WTC11 (cell line): ENCODE data around the gene TREM2. TPM values are rescaled to one million over a fixed set of nuclear protein-coding genes. Genes with fewer than 3 reads are reported as not detected.

Source experiments
- ATAC-seq: fragments of 200-7000 bp; cut with Tn5 transposase; 2 replicates; pipeline ENCODE4 v1.10.0; 2021; ENCODE audit warnings: mild to moderate bottlenecking, moderate library complexity
- CTCF ChIA-PET: fragments of 300-600 bp; sonication (Branson Sonifier 250); formaldehyde crosslinking; loops from one replicate; lab custom pipeline; 2021; ENCODE audit warnings: antibody characterized with exemption; lab: Charles Lee
- POLR2A ChIA-PET: fragments of 350-600 bp; sonication (Branson Sonifier 250); formaldehyde crosslinking; loops from one replicate; lab custom pipeline; 2021; ENCODE audit warnings: antibody characterized with exemption; lab: Charles Lee
- DNase-seq: peaks from one replicate; pipeline ENCODE4 v3.0.0; 2021; ENCODE audit warnings: low spot score
- H3K27ac Mint-ChIP-seq: 2 replicates; pipeline ENCODE4 v1.8.0; 2021; ENCODE audit warnings: mixed read lengths
- H3K27me3 Mint-ChIP-seq: 2 replicates; pipeline ENCODE4 v1.8.0; 2021; ENCODE audit warnings: low read depth, mild to moderate bottlenecking, moderate library complexity, mixed read lengths
- H3K36me3 Mint-ChIP-seq: 2 replicates; pipeline ENCODE4 v1.8.0; 2021; ENCODE audit warnings: mixed read lengths
- H3K4me1 Mint-ChIP-seq: 2 replicates; pipeline ENCODE4 v1.8.0; 2022; ENCODE audit warnings: mixed read lengths
- H3K4me3 Mint-ChIP-seq: 2 replicates; pipeline ENCODE4 v1.8.0; 2021; ENCODE audit warnings: mild to moderate bottlenecking, moderate library complexity, mixed read lengths
- H3K9me3 Mint-ChIP-seq: 2 replicates; pipeline ENCODE4 v1.8.0; 2021; ENCODE audit warnings: mixed read lengths
- CREB1 ChIP-seq: sonication (generic); formaldehyde crosslinking; IDR thresholded peaks from 2 replicates; pipeline ENCODE4 v1.8.0; 2023; ENCODE audit warnings: mild to moderate bottlenecking, missing genetic modification reagents
- CREM ChIP-seq: sonication (generic); formaldehyde crosslinking; IDR thresholded peaks from 2 replicates; pipeline ENCODE4 v1.8.1; 2022; ENCODE audit warnings: mild to moderate bottlenecking, missing genetic modification reagents, moderate library complexity
- ELF4 ChIP-seq: sonication (generic); formaldehyde crosslinking; IDR thresholded peaks from 2 replicates; pipeline ENCODE4 v1.8.1; 2022; ENCODE audit warnings: low read depth, mild to moderate bottlenecking, moderate library complexity, missing genetic modification reagents
- FOXK1 ChIP-seq: sonication (generic); formaldehyde crosslinking; IDR thresholded peaks from 2 replicates; pipeline ENCODE4 v1.8.0; 2022; ENCODE audit warnings: mild to moderate bottlenecking, moderate library complexity, missing genetic modification reagents
- GRHL2 ChIP-seq: fragments of 250-450 bp; sonication (Bioruptor Pico); IDR thresholded peaks from 2 replicates; pipeline ENCODE4 v1.8.0; 2022; ENCODE audit warnings: mild to moderate bottlenecking, moderate library complexity; ENCODE audit not compliant: insufficient replicate concordance, severe bottlenecking
- GTF2I ChIP-seq: fragments of 250-450 bp; sonication (Bioruptor Pico); conservative IDR thresholded peaks from 2 replicates; pipeline ENCODE4 v1.4.0; 2021; ENCODE audit warnings: mild to moderate bottlenecking
- HMGA2 ChIP-seq: fragments of 250-450 bp; sonication (Bioruptor Pico); IDR thresholded peaks from 2 replicates; pipeline ENCODE4 v1.4.0; 2021; ENCODE audit warnings: mild to moderate bottlenecking, moderate library complexity
- MXD4 ChIP-seq: fragments of 250-450 bp; sonication (Bioruptor Pico); IDR thresholded peaks from 2 replicates; pipeline ENCODE4 v1.8.0; 2021; ENCODE audit warnings: mild to moderate bottlenecking, moderate library complexity, borderline replicate concordance
- NFYB ChIP-seq: sonication (generic); formaldehyde crosslinking; conservative IDR thresholded peaks from 2 replicates; pipeline ENCODE4 v1.8.0; 2022; ENCODE audit warnings: low read depth, missing genetic modification reagents
- OVOL2 ChIP-seq: fragments of 250-450 bp; sonication (Bioruptor Pico); IDR thresholded peaks from 2 replicates; pipeline ENCODE4 v1.9.0; 2021; ENCODE audit warnings: mild to moderate bottlenecking, borderline replicate concordance
- RORB ChIP-seq: fragments of 250-450 bp; sonication (Bioruptor Pico); IDR thresholded peaks from 2 replicates; pipeline ENCODE4 v1.9.0; 2021; ENCODE audit warnings: mild to moderate bottlenecking
- ZNF219 ChIP-seq: sonication (generic); formaldehyde crosslinking; IDR thresholded peaks from 2 replicates; pipeline ENCODE4 v1.8.0; 2023; ENCODE audit warnings: missing genetic modification reagents, mild to moderate bottlenecking, borderline replicate concordance
- ZNF317 ChIP-seq: sonication (generic); formaldehyde crosslinking; IDR thresholded peaks from 2 replicates; pipeline ENCODE4 v1.8.1; 2023; ENCODE audit warnings: low read depth, mild to moderate bottlenecking, moderate library complexity, missing genetic modification reagents, borderline replicate concordance
- total RNA-seq: library from RNA; stranded (reverse); gene quantifications from 3 replicates; pipeline ENCODE4 v1.2.3, GENCODE V29; 2021
- TF ChIP-seq, protein P1 (sequence below): sonication (generic); formaldehyde crosslinking; IDR thresholded peaks from 2 replicates; pipeline ENCODE4 v1.8.1; 2023; ENCODE audit warnings: mild to moderate bottlenecking, missing genetic modification reagents
- TF ChIP-seq, protein P2 (sequence below): sonication (generic); formaldehyde crosslinking; conservative IDR thresholded peaks from 2 replicates; pipeline ENCODE4 v1.8.1; 2023; ENCODE audit warnings: mild to moderate bottlenecking, low read depth, missing genetic modification reagents, moderate library complexity
- TF ChIP-seq, protein P3 (sequence below): sonication (generic); formaldehyde crosslinking; IDR thresholded peaks from 2 replicates; pipeline ENCODE4 v1.8.0; 2023; ENCODE audit warnings: missing genetic modification reagents, mild to moderate bottlenecking, borderline replicate concordance
- TF ChIP-seq, protein P4 (sequence below): sonication (generic); formaldehyde crosslinking; IDR thresholded peaks from 2 replicates; pipeline ENCODE4 v1.8.0; 2023; ENCODE audit warnings: missing genetic modification reagents
- TF ChIP-seq, protein P5 (sequence below): sonication (generic); formaldehyde crosslinking; IDR thresholded peaks from 2 replicates; pipeline ENCODE4 v1.8.0; 2022; ENCODE audit warnings: missing genetic modification reagents

The TREM2 gene
- total RNA-seq, 1 experiment from 2014 or later = not detected

DNA sequence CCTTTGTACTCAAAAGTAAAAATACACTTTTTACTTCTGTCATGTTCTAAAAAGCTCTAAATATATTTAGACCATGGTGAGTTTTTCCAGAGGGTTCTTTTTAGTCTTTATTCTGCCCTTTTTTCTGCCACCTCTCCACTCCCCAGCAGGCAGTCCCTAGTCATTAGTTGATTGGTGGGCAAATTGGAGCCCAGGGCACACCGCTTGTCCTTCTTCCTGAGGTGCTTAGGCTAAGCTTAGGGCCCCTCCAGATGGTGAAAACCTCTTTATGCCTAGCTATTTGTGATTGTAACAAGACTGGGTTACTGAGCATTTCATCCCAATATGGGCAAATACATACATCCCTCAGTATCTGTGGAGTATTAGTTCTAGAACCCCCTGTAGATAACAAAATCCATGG lies 15.0 kb downstream of the TREM2 start:
- POLR2A ChIA-PET = interaction anchor here (0.5 kb wide), 1 partner anchor 733 kb away, joined by 4 read pairs; no protein-coding TSS in a partner anchor
- ATAC-seq (no peak), DNase-seq (no peak)
- Mint-ChIP-seq H3K4me3 (no peak overlapping the region), H3K27me3 (peaks cover 9% of the 10 kb centered on the region), H3K27ac (no peak overlapping the region), H3K4me1 (no peaks in the 10 kb centered on the region), H3K9me3 (no peaks in the 10 kb centered on the region), H3K36me3 (no peaks in the 10 kb centered on the region)
- CTCF ChIA-PET = no interaction called here
- TF ChIP-seq OVOL2 (CRISPR knock-in tag) = no peak
- TF ChIP-seq, protein P1, sequence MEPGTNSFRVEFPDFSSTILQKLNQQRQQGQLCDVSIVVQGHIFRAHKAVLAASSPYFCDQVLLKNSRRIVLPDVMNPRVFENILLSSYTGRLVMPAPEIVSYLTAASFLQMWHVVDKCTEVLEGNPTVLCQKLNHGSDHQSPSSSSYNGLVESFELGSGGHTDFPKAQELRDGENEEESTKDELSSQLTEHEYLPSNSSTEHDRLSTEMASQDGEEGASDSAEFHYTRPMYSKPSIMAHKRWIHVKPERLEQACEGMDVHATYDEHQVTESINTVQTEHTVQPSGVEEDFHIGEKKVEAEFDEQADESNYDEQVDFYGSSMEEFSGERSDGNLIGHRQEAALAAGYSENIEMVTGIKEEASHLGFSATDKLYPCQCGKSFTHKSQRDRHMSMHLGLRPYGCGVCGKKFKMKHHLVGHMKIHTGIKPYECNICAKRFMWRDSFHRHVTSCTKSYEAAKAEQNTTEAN (CRISPR knock-in tag) = no peak
- no peak for TF ChIP-seq RORB
- TF ChIP-seq NFYB = no peak
- TF ChIP-seq ELF4 = no peak
- TF ChIP-seq ZNF317 (CRISPR knock-in tag) = no peak
- TF ChIP-seq, protein P2, sequence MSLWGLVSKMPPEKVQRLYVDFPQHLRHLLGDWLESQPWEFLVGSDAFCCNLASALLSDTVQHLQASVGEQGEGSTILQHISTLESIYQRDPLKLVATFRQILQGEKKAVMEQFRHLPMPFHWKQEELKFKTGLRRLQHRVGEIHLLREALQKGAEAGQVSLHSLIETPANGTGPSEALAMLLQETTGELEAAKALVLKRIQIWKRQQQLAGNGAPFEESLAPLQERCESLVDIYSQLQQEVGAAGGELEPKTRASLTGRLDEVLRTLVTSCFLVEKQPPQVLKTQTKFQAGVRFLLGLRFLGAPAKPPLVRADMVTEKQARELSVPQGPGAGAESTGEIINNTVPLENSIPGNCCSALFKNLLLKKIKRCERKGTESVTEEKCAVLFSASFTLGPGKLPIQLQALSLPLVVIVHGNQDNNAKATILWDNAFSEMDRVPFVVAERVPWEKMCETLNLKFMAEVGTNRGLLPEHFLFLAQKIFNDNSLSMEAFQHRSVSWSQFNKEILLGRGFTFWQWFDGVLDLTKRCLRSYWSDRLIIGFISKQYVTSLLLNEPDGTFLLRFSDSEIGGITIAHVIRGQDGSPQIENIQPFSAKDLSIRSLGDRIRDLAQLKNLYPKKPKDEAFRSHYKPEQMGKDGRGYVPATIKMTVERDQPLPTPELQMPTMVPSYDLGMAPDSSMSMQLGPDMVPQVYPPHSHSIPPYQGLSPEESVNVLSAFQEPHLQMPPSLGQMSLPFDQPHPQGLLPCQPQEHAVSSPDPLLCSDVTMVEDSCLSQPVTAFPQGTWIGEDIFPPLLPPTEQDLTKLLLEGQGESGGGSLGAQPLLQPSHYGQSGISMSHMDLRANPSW (CRISPR knock-in tag) = no peak
- TF ChIP-seq FOXK1 = no peak
- TF ChIP-seq ZNF219 (CRISPR knock-in tag) = no peak
- TF ChIP-seq, protein P3, sequence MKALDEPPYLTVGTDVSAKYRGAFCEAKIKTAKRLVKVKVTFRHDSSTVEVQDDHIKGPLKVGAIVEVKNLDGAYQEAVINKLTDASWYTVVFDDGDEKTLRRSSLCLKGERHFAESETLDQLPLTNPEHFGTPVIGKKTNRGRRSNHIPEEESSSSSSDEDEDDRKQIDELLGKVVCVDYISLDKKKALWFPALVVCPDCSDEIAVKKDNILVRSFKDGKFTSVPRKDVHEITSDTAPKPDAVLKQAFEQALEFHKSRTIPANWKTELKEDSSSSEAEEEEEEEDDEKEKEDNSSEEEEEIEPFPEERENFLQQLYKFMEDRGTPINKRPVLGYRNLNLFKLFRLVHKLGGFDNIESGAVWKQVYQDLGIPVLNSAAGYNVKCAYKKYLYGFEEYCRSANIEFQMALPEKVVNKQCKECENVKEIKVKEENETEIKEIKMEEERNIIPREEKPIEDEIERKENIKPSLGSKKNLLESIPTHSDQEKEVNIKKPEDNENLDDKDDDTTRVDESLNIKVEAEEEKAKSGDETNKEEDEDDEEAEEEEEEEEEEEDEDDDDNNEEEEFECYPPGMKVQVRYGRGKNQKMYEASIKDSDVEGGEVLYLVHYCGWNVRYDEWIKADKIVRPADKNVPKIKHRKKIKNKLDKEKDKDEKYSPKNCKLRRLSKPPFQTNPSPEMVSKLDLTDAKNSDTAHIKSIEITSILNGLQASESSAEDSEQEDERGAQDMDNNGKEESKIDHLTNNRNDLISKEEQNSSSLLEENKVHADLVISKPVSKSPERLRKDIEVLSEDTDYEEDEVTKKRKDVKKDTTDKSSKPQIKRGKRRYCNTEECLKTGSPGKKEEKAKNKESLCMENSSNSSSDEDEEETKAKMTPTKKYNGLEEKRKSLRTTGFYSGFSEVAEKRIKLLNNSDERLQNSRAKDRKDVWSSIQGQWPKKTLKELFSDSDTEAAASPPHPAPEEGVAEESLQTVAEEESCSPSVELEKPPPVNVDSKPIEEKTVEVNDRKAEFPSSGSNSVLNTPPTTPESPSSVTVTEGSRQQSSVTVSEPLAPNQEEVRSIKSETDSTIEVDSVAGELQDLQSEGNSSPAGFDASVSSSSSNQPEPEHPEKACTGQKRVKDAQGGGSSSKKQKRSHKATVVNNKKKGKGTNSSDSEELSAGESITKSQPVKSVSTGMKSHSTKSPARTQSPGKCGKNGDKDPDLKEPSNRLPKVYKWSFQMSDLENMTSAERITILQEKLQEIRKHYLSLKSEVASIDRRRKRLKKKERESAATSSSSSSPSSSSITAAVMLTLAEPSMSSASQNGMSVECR = no peak
- TF ChIP-seq, protein P4, sequence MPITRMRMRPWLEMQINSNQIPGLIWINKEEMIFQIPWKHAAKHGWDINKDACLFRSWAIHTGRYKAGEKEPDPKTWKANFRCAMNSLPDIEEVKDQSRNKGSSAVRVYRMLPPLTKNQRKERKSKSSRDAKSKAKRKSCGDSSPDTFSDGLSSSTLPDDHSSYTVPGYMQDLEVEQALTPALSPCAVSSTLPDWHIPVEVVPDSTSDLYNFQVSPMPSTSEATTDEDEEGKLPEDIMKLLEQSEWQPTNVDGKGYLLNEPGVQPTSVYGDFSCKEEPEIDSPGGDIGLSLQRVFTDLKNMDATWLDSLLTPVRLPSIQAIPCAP = no peak
- TF ChIP-seq, protein P5, sequence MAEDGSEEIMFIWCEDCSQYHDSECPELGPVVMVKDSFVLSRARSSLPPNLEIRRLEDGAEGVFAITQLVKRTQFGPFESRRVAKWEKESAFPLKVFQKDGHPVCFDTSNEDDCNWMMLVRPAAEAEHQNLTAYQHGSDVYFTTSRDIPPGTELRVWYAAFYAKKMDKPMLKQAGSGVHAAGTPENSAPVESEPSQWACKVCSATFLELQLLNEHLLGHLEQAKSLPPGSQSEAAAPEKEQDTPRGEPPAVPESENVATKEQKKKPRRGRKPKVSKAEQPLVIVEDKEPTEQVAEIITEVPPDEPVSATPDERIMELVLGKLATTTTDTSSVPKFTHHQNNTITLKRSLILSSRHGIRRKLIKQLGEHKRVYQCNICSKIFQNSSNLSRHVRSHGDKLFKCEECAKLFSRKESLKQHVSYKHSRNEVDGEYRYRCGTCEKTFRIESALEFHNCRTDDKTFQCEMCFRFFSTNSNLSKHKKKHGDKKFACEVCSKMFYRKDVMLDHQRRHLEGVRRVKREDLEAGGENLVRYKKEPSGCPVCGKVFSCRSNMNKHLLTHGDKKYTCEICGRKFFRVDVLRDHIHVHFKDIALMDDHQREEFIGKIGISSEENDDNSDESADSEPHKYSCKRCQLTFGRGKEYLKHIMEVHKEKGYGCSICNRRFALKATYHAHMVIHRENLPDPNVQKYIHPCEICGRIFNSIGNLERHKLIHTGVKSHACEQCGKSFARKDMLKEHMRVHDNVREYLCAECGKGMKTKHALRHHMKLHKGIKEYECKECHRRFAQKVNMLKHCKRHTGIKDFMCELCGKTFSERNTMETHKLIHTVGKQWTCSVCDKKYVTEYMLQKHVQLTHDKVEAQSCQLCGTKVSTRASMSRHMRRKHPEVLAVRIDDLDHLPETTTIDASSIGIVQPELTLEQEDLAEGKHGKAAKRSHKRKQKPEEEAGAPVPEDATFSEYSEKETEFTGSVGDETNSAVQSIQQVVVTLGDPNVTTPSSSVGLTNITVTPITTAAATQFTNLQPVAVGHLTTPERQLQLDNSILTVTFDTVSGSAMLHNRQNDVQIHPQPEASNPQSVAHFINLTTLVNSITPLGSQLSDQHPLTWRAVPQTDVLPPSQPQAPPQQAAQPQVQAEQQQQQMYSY (CRISPR knock-in tag) = no peak
- no peak for TF ChIP-seq CREM (CRISPR knock-in tag)
- TF ChIP-seq CREB1 = no peak
- no peak for TF ChIP-seq HMGA2 (CRISPR knock-in tag)
- TF ChIP-seq GRHL2 (CRISPR knock-in tag) = no peak
- no peak for TF ChIP-seq MXD4 (CRISPR knock-in tag)
- no peak for TF ChIP-seq GTF2I (CRISPR knock-in tag)
